IMR-90 (cell line): ENCODE measurements around the gene CCDC194. TPM values are rescaled to one million over a fixed set of nuclear protein-coding genes. Genes with fewer than 3 reads are reported as not detected.

Experiments
- ATAC-seq: fragments of 200-7000 bp; cut with Tn5 transposase; 2 replicates; pipeline ENCODE4 v1.9.1; 2020; ENCODE audit warnings: low read depth, mild to moderate bottlenecking, moderate library complexity
- BruUV-seq: library from RNA; stranded (reverse); fragments of 400-500 nt; replicated peaks from 2 replicates; lab custom pipeline; 2021; lab: Mats Ljungman, UMichigan
- CTCF ChIA-PET: fragments of 300-600 bp; formaldehyde crosslinking; extraction: SDS; loops from one replicate; lab custom pipeline; 2021; ENCODE audit warnings: antibody characterized with exemption; lab: Yijun Ruan, JAX
- POLR2A ChIA-PET: fragments of 300-600 bp; sonication (Branson Sonifier 250); formaldehyde crosslinking; loops from one replicate; lab custom pipeline; 2022; ENCODE audit warnings: antibody characterized with exemption; ENCODE audit not compliant: unreplicated experiment; lab: Charles Lee
- DNase-seq: peaks from one replicate; pipeline ENCODE4 v3.0.0; 2013
- H2AFZ ChIP-seq: replicated peaks from 2 replicates; pipeline ENCODE3; 2013; ENCODE audit warnings: low read length, mild to moderate bottlenecking; ENCODE audit not compliant: poor library complexity
- H2AK5ac ChIP-seq: 2 replicates; pipeline ENCODE4 v1.6.1; 2013; ENCODE audit warnings: low read depth, low read length, inconsistent platforms
- H2AK9ac ChIP-seq: replicated peaks from 2 replicates; pipeline ENCODE3; 2013; ENCODE audit warnings: mild to moderate bottlenecking, low read depth, low read length, moderate library complexity; ENCODE audit not compliant: poor library complexity
- H2BK120ac ChIP-seq: 2 replicates; pipeline ENCODE4 v1.6.1; 2013; ENCODE audit warnings: low read depth, low read length, inconsistent platforms
- H2BK15ac ChIP-seq: 3 replicates; pipeline ENCODE4 v1.6.1; 2013; ENCODE audit warnings: low read depth, low read length, inconsistent platforms
- H2BK20ac ChIP-seq: 2 replicates; pipeline ENCODE4 v1.6.1; 2013; ENCODE audit warnings: low read depth, mild to moderate bottlenecking, inconsistent platforms, low read length, moderate library complexity
- H2BK5ac ChIP-seq: 2 replicates; pipeline ENCODE4 v1.6.1; 2013; ENCODE audit warnings: mild to moderate bottlenecking, low read depth, low read length, inconsistent platforms; ENCODE audit not compliant: poor library complexity, severe bottlenecking
- H3K14ac ChIP-seq: replicated peaks from 2 replicates; pipeline ENCODE4 v1.6.1; 2013; ENCODE audit warnings: low read depth, low read length, inconsistent platforms
- H3K18ac ChIP-seq: 2 replicates; pipeline ENCODE4 v1.6.1; 2013; ENCODE audit warnings: low read depth, low read length, control low read depth
- H3K23ac ChIP-seq: 2 replicates; pipeline ENCODE4 v1.6.1; 2013; ENCODE audit warnings: low read depth, low read length, inconsistent platforms
- H3K27ac ChIP-seq: 2 replicates; pipeline ENCODE4 v1.5.1; 2013; ENCODE audit warnings: mild to moderate bottlenecking, control low read depth, low read length; ENCODE audit not compliant: insufficient read depth
- H3K27me3 ChIP-seq: 2 replicates; pipeline ENCODE4 v1.6.1; 2013; ENCODE audit warnings: low read length; ENCODE audit not compliant: control insufficient read depth, insufficient read depth
- H3K36me3 ChIP-seq: 2 replicates; pipeline ENCODE4 v1.6.1; 2013; ENCODE audit warnings: low read length, mixed read lengths; ENCODE audit not compliant: control insufficient read depth, insufficient read depth
- H3K4ac ChIP-seq: 2 replicates; pipeline ENCODE4 v1.6.1; 2013; ENCODE audit warnings: low read depth, low read length, inconsistent platforms
- H3K4me1 ChIP-seq: 2 replicates; pipeline ENCODE4 v1.6.1; 2013; ENCODE audit warnings: low read length, mixed read lengths; ENCODE audit not compliant: control insufficient read depth, insufficient read depth
- H3K4me2 ChIP-seq: 2 replicates; pipeline ENCODE4 v1.6.1; 2013; ENCODE audit warnings: low read depth, mild to moderate bottlenecking, control low read depth, low read length, moderate library complexity
- H3K4me3 ChIP-seq: 2 replicates; pipeline ENCODE4 v1.5.1; 2013; ENCODE audit warnings: low read depth, mild to moderate bottlenecking, control low read depth, low read length, moderate library complexity; ENCODE audit not compliant: insufficient read depth
- H3K56ac ChIP-seq: 2 replicates; pipeline ENCODE4 v1.6.1; 2013; ENCODE audit warnings: low read length, inconsistent platforms; ENCODE audit not compliant: insufficient read depth; ENCODE audit errors: extremely low read depth
- H3K79me1 ChIP-seq, 2 experiments: 2 replicates each; pipeline ENCODE4 v1.6.1; 2013; ENCODE audit warnings: low read length in 2 of 2, inconsistent platforms in 1 of 2, low read depth in 1 of 2
- H3K9ac ChIP-seq: 2 replicates; pipeline ENCODE4 v1.6.1; 2013; ENCODE audit warnings: low read depth, low read length, control low read depth
- H3K9me1 ChIP-seq: 2 replicates; pipeline ENCODE4 v1.6.1; 2013; ENCODE audit warnings: low read length, inconsistent platforms; ENCODE audit not compliant: insufficient read depth
- H3K9me3 ChIP-seq: 2 replicates; pipeline ENCODE4 v1.6.1; 2013; ENCODE audit warnings: low read length; ENCODE audit not compliant: control insufficient read depth, insufficient read depth
- H4K20me1 ChIP-seq: 2 replicates; pipeline ENCODE4 v1.6.1; 2013; ENCODE audit warnings: low read length, inconsistent platforms; ENCODE audit not compliant: insufficient read depth
- H4K5ac ChIP-seq: 2 replicates; pipeline ENCODE4 v1.6.1; 2013; ENCODE audit warnings: mild to moderate bottlenecking, low read depth, low read length, control low read depth
- H4K8ac ChIP-seq, 2 experiments: 2 replicates each; pipeline ENCODE4 v1.6.1; 2013; ENCODE audit warnings: low read depth in 2 of 2, low read length in 2 of 2, control low read depth in 1 of 2, inconsistent platforms in 1 of 2
- H4K91ac ChIP-seq: 2 replicates; pipeline ENCODE4 v1.6.1; 2013; ENCODE audit warnings: low read depth, low read length, inconsistent platforms; ENCODE audit not compliant: insufficient read depth
- BHLHE40 ChIP-seq: fragments of 150-350 bp; IDR thresholded peaks from 2 replicates; pipeline ENCODE4 v1.6.1; 2016; ENCODE audit warnings: mild to moderate bottlenecking, low read depth, low read length
- CEBPB ChIP-seq: IDR thresholded peaks from 2 replicates; pipeline ENCODE4 v1.6.1; 2012; ENCODE audit warnings: low read depth, low read length, improper control_type of control experiment
- CHD1 ChIP-seq: IDR thresholded peaks from 2 replicates; pipeline ENCODE4 v1.6.1; 2012; ENCODE audit warnings: low read depth, low read length, improper control_type of control experiment
- FOS ChIP-seq: fragments of 150-350 bp; IDR thresholded peaks from 2 replicates; pipeline ENCODE4 v1.6.1; 2016; ENCODE audit warnings: low read depth, low read length
- MAFK ChIP-seq: IDR thresholded peaks from 2 replicates; pipeline ENCODE4 v1.6.1; 2012; ENCODE audit warnings: low read depth, low read length, improper control_type of control experiment
- MAZ ChIP-seq: IDR thresholded peaks from 2 replicates; pipeline ENCODE4 v1.6.1; 2012; ENCODE audit warnings: low read depth, mild to moderate bottlenecking, low read length, improper control_type of control experiment, moderate library complexity, borderline replicate concordance
- MXI1 ChIP-seq: IDR thresholded peaks from 2 replicates; pipeline ENCODE4 v1.6.1; 2012; ENCODE audit warnings: low read depth, mild to moderate bottlenecking, low read length, moderate library complexity, borderline replicate concordance
- NFE2L2 ChIP-seq: fragments of 150-350 bp; IDR thresholded peaks from 2 replicates; pipeline ENCODE4 v1.6.1; 2016; ENCODE audit warnings: low read depth, mild to moderate bottlenecking, low read length
- POLR2A ChIP-seq: IDR thresholded peaks from 2 replicates; pipeline ENCODE4 v1.6.1; 2012; ENCODE audit warnings: mild to moderate bottlenecking, low read depth, low read length
- RAD21 ChIP-seq: IDR thresholded peaks from 2 replicates; pipeline ENCODE4 v1.6.1; 2012; ENCODE audit warnings: low read length, improper control_type of control experiment
- RCOR1 ChIP-seq: IDR thresholded peaks from 2 replicates; pipeline ENCODE4 v1.6.1; 2012; ENCODE audit warnings: mild to moderate bottlenecking, low read length, improper control_type of control experiment; ENCODE audit not compliant: insufficient replicate concordance
- RFX5 ChIP-seq: IDR thresholded peaks from 2 replicates; pipeline ENCODE4 v1.8.0; 2012; ENCODE audit warnings: low read depth, mild to moderate bottlenecking, low read length, moderate library complexity
- SMC3 ChIP-seq: fragments of 150-350 bp; IDR thresholded peaks from 2 replicates; pipeline ENCODE4 v1.6.1; 2016; ENCODE audit warnings: low read depth, mild to moderate bottlenecking, antibody characterized with exemption, low read length, moderate library complexity
- WGBS, 2 experiments: methylation state at CpG; one replicate each; pipeline versions ENCODE4 v1.1.5 to v1.1.7; 2013; ENCODE audit warnings: missing lambda C conversion rate in 2 of 2; ENCODE audit not compliant: insufficient read length in 1 of 2; ENCODE audit errors: extremely low coverage in 2 of 2; 5-methylcytosine and 5-hydroxymethylcytosine counted together
- dilution Hi-C: fragments of 300-500 bp; cut with HindIII; formaldehyde crosslinking; loops from one replicate; pipeline ENCODE4 v1.14.3; 2018; ENCODE audit warnings: low sequenced_read_pairs; ENCODE audit not compliant: unreplicated experiment
- in situ Hi-C: fragments of 300-500 bp; cut with MboI; formaldehyde crosslinking; loops from 3 replicates; pipeline ENCODE4 v1.14.3; 2019; ENCODE audit warnings: low sequenced_read_pairs, inconsistent platforms, mixed read lengths
- intact Hi-C: fragments of 100-400 bp; cut with micrococcal nuclease; formaldehyde crosslinking; loops from 2 replicates; pipeline ENCODE4 v1.10.0; 2022
- polyA plus RNA-seq, 3 experiments: library from polyadenylated mRNA; depleted of rRNA; stranded (reverse); fragments of >200 nt; gene quantifications; 2 replicates each; pipeline ENCODE4 v1.2.3, GENCODE V29; 2012; ENCODE audit warnings: low replicate concordance in 1 of 3
- total RNA-seq: library from RNA; depleted of rRNA; stranded (reverse); fragments of >200 nt; gene quantifications from 2 replicates; pipeline ENCODE4 v1.2.3, GENCODE V29; 2012
- TF ChIP-seq, protein P1 (sequence below): fragments of 150-350 bp; IDR thresholded peaks from 2 replicates; pipeline ENCODE4 v1.6.1; 2016; ENCODE audit warnings: low read depth, mild to moderate bottlenecking, low read length, moderate library complexity, borderline replicate concordance
- TF ChIP-seq, protein P2 (sequence below): conservative IDR thresholded peaks from 2 replicates; pipeline ENCODE4 v1.5.1; 2012; ENCODE audit warnings: mild to moderate bottlenecking, low read depth, low read length, improper control_type of control experiment
- TF ChIP-seq, protein P3 (sequence below): fragments of 150-350 bp; IDR thresholded peaks from 2 replicates; pipeline ENCODE4 v1.6.1; 2017; ENCODE audit warnings: mild to moderate bottlenecking, antibody characterized with exemption, low read length, low read depth

Gene CCDC194
- total and polyA plus RNA-seq, 2 of the 4 experiments (the other 2 are of a cell fraction) = not detected

DNA sequence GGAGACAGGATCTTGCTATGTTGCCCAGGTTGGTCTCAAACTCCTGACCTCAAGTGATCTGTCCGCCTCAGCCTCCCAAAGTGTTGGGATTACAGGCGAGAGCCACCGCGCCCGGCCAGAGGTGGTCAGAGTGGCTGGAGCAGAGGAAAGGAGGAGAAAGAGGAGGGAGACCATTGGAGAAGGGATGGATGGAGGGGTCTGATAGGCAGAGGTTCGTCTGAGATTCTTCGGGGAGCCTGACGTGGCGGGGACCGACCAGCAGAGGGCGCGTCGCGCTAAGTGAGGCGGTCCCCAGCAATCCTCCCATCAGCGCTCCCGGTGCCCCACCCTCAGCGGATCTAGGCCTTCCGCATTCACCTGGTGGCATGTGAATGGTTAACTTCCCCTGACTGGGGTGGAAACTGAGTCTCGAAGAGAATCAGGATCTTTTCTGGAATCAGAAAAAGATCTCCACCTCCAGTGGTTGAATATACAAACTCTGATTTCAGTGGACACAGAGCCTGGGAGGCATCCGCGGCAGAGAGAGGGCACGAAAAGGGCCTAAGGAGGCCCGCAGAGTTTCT lies 47.8 kb downstream of the CCDC194 start:
- no peaks in the 10 kb centered on the region for H4K20me1 ChIP-seq
- intact Hi-C loops = loop anchor here (1.0 to 2.0 kb wide), 3 partner anchors 40 to 509 kb away; no protein-coding TSS in a partner anchor
- DNase-seq (peak; percentile 42), ATAC-seq (peak; percentile 98)
- H3K27me3 ChIP-seq = peaks cover 2% of the 10 kb centered on the region; the same call in 1 of the 2 replicates
- no TSS peak for BruUV-seq
- no peak overlapping the region for H2BK15ac ChIP-seq
- no peak overlapping the region for H4K8ac ChIP-seq
- H3K23ac ChIP-seq = no peak overlapping the region
- H3K9me1 ChIP-seq = no peaks in the 10 kb centered on the region
- ChIA-PET POLR2A (no interaction called here), CTCF (no interaction called here)
- H4K5ac ChIP-seq = no peak overlapping the region
- no peaks in the 10 kb centered on the region for H3K9me3 ChIP-seq
- no peak overlapping the region for H3K9ac ChIP-seq
- peak overlapping the region; percentile 83 for H2AFZ ChIP-seq
- 48% methylated on average over 7 of the region's 24 CpGs; no CpG with 5 or more reads in 1 of the 2 experiments for WGBS, 2 experiments
- H2AK5ac ChIP-seq = no peak overlapping the region
- no peak overlapping the region for H3K18ac ChIP-seq
- H3K4ac ChIP-seq = no peak overlapping the region
- no peak overlapping the region for H4K91ac ChIP-seq
- no peak overlapping the region for H3K56ac ChIP-seq
- H3K4me3 ChIP-seq = no peak overlapping the region
- H2BK20ac ChIP-seq = no peak overlapping the region
- H2BK5ac ChIP-seq = no peak overlapping the region
- H2AK9ac ChIP-seq = no peak overlapping the region
- H3K14ac ChIP-seq = no peak overlapping the region
- TF ChIP-seq CHD1 (no peak), NFE2L2 (no peak), RFX5 (no peak), MXI1 (no peak), BHLHE40 (no peak), FOS (no peak), MAFK (no peak), CEBPB (no peak), RCOR1 (no peak), POLR2A (no peak), RAD21 (peak; percentile 80), SMC3 (peak; percentile 80), MAZ (peak; percentile 76; the same call in 1 of the 2 replicates)
- TF ChIP-seq, protein P1, sequence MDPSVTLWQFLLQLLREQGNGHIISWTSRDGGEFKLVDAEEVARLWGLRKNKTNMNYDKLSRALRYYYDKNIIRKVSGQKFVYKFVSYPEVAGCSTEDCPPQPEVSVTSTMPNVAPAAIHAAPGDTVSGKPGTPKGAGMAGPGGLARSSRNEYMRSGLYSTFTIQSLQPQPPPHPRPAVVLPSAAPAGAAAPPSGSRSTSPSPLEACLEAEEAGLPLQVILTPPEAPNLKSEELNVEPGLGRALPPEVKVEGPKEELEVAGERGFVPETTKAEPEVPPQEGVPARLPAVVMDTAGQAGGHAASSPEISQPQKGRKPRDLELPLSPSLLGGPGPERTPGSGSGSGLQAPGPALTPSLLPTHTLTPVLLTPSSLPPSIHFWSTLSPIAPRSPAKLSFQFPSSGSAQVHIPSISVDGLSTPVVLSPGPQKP = no peak
- TF ChIP-seq, protein P2, sequence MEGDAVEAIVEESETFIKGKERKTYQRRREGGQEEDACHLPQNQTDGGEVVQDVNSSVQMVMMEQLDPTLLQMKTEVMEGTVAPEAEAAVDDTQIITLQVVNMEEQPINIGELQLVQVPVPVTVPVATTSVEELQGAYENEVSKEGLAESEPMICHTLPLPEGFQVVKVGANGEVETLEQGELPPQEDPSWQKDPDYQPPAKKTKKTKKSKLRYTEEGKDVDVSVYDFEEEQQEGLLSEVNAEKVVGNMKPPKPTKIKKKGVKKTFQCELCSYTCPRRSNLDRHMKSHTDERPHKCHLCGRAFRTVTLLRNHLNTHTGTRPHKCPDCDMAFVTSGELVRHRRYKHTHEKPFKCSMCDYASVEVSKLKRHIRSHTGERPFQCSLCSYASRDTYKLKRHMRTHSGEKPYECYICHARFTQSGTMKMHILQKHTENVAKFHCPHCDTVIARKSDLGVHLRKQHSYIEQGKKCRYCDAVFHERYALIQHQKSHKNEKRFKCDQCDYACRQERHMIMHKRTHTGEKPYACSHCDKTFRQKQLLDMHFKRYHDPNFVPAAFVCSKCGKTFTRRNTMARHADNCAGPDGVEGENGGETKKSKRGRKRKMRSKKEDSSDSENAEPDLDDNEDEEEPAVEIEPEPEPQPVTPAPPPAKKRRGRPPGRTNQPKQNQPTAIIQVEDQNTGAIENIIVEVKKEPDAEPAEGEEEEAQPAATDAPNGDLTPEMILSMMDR = peak; percentile 90
- TF ChIP-seq, protein P3, sequence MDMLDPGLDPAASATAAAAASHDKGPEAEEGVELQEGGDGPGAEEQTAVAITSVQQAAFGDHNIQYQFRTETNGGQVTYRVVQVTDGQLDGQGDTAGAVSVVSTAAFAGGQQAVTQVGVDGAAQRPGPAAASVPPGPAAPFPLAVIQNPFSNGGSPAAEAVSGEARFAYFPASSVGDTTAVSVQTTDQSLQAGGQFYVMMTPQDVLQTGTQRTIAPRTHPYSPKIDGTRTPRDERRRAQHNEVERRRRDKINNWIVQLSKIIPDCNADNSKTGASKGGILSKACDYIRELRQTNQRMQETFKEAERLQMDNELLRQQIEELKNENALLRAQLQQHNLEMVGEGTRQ = no peak
- 0 out of 2 replicates have a peak, but pooled peaks cover 2% of the 10 kb centered on the region for H3K4me1 ChIP-seq
- no peak overlapping the region for H3K4me2 ChIP-seq
- H3K79me1 ChIP-seq = no peaks in the 10 kb centered on the region
- H3K27ac ChIP-seq = no peak overlapping the region
- H2BK120ac ChIP-seq = no peak overlapping the region
- in situ Hi-C loops = loop anchor here (5.0 kb wide), 1 partner anchor 41 kb away; no protein-coding TSS in a partner anchor
- peaks cover 5% of the 10 kb centered on the region; the same call in 1 of the 2 replicates for H3K36me3 ChIP-seq
- dilution Hi-C loops = no loop called here
